ENCODE measurements around the gene GRXCR2.

The GRXCR2 gene

GRCh38 chr5:145835848-145836239 lies 37.0 kb downstream of the GRXCR2 start:
- no peak for DNase-seq (ENCODE audit: low read depth in 3 of 3)

GRCh38 chr5:145834917-145835847 lies 37.6 kb downstream of the GRXCR2 start, which contains the start of gene PRELID2:
PRELID2 (minus strand) TSS chr5:145835342; CDS start chr5:145835251, 91 bp downstream.
- peak; percentile 22 to 55 (median 23) for DNase-seq (ENCODE audit: low read depth in 3 of 3)

- no peak for DNase-seq (ENCODE audit: low read depth in 3 of 3)
Observed at GRCh38 chr5:145834554-145834916, 38.3 kb downstream of the GRXCR2 start.

GRCh38 chr5:145833631-145834200 lies 39.1 kb downstream of the GRXCR2 start:
- DNase-seq (ENCODE audit: low read depth in 3 of 3) = no peak

GRCh38 chr5:145830594-145830993 lies 42.2 kb downstream of the GRXCR2 start:
- no peak for DNase-seq (ENCODE audit: low read depth in 3 of 3)

- DNase-seq (ENCODE audit: low read depth in 3 of 3) = no peak
Observed at GRCh38 chr5:145829708-145830361, 43.0 kb downstream of the GRXCR2 start.

- DNase-seq (ENCODE audit: low read depth in 3 of 3) = no peak
Observed at GRCh38 chr5:145826895-145827674, 45.7 kb downstream of the GRXCR2 start.

GRCh38 chr5:145825751-145826180 lies 47.0 kb downstream of the GRXCR2 start:
- DNase-seq (ENCODE audit: low read depth in 3 of 3) = no peak

- DNase-seq (ENCODE audit: low read depth in 3 of 3) = no peak
Observed at GRCh38 chr5:145824040-145824439, 48.8 kb downstream of the GRXCR2 start.

GRCh38 chr5:145818604-145819003 lies 54.2 kb downstream of the GRXCR2 start:
- DNase-seq (ENCODE audit: low read depth in 3 of 3) = no peak

- no peak for DNase-seq (ENCODE audit: low read depth in 3 of 3)
Observed at GRCh38 chr5:145812877-145813276, 59.9 kb downstream of the GRXCR2 start.

GRCh38 chr5:145811834-145812625 lies 60.8 kb downstream of the GRXCR2 start:
- DNase-seq (ENCODE audit: low read depth in 3 of 3) = no peak
